Femur (tissue), 1 donor: Measurements from ENCODE around the gene TIPIN.
"Not testable (repeated sequence)": the region's sequence is repeated elsewhere in the genome, so short reads cannot be mapped to it uniquely, and the experiment has no call there.

Experiments used
- DNase-seq: peaks from one replicate; pipeline ENCODE4 v3.0.0-alpha.2; 2017

The TIPIN gene, protein sequence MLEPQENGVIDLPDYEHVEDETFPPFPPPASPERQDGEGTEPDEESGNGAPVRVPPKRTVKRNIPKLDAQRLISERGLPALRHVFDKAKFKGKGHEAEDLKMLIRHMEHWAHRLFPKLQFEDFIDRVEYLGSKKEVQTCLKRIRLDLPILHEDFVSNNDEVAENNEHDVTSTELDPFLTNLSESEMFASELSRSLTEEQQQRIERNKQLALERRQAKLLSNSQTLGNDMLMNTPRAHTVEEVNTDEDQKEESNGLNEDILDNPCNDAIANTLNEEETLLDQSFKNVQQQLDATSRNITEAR

GRCh38 chr15:66356359-66357236 is at the start of gene TIPIN:
Gene TIPIN, minus strand, starts transcription at chr15:66356685. Its CDS starts 3,738 bp downstream, at chr15:66352947.
- DNase-seq = peak; percentile 98

DNA sequence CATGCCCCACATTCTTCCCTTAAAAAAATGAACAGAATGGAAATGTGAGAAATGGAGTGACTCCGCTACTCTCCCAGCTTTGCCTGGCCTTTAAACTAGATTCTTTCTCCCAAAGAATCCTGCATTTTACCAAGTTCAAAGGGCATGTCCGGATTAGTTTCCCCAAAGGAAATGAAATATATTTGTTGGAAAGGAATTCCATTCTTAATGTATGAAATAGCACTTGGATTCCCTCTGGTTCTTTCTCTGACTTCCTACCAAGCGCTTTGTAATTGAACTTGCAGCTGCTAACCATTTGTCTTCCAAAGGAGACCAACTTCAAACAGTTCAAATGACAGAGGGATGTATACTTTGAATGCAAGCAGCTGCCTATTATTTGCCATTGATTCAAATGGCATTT is 49.1 kb upstream of the TIPIN start:
- DNase-seq = no peak

DNA sequence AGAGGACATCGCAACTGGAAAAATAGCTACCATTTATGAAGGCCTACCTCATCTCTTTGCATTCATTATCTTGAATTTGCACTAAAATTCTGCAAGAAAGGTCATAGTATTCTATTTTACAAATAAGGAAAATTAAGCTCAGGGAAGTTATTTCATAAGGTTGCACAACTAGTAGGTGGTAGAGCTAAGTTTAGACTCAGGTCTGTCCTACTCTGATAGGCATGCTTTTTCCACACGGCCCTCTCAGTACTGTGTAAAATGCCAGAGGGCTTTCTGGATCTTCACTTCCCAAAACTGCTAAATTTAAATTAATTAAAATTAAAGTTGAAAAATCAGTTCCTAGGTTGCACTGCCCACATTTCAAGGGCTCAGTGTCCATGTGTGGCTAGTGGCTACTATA is 48.5 kb upstream of the TIPIN start:
- no peak for DNase-seq

GRCh38 chr15:66404532-66404931 is 48.0 kb upstream of the TIPIN start:
- DNase-seq = no peak

GRCh38 chr15:66404122-66404521 is 47.6 kb upstream of the TIPIN start:
- no peak for DNase-seq

DNA sequence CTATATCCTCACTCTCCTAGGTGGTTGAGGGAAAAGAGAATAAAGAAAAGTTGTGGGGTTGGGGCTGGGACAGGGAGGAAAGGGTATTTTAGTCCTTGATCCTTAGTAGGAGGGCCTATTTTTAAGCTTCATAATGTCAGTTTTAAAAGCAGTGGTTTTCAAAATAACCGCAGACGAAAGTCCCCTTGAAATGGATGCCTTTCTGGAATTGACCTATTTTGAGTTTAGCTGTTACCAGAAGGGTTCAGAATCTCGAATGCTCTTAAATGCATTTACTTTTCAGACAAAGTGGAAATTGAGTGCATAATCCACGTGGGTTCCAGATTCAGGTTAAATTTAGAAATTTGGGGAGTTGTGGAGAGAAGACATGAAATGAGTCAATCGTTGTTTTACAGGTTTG is 46.8 kb upstream of the TIPIN start:
- no peak for DNase-seq

GRCh38 chr15:66402761-66403284 is 46.3 kb upstream of the TIPIN start:
- no peak for DNase-seq

DNA sequence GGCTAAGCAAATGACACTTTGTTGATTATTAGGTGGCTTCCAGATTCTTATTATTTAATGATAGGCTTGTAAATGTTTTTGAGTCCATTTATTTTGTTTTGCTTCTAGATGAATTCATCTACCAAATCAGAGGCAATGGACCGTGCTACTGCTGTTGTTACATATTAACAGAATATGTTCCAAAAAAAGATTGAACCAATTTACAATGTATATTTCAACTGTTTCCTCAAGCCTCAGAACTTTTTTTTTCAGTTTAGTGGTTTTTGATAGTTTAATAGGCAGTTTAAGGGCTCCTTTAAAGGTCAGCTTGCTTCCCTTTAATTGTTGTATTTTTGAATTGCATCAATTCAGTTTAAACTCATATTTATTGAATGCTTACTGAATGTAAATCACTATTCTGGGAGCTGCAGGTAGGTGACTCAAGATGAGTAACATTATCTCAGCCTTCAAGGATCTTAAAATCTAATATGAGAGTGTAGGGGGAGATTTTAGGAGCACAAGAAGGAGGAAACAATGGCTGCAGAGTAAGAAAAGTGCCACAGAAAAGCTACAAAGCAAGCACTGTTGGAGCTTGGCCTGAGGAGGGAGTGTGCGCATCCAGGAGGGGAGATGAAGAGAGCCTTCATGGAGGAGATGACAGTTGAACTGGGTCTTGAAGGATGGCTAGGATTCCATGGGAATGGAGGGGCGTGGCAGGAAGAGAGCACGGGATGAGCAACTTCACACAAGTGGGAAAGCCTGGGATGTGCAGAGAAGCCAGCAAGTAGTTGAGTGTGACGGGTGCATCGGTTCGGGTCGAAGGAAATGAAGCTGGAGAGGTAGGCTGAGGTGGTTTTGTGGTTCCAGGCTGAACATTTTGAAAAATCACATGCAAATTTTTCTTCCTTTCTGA is 44.9 kb upstream of the TIPIN start:
- no peak for DNase-seq

DNA sequence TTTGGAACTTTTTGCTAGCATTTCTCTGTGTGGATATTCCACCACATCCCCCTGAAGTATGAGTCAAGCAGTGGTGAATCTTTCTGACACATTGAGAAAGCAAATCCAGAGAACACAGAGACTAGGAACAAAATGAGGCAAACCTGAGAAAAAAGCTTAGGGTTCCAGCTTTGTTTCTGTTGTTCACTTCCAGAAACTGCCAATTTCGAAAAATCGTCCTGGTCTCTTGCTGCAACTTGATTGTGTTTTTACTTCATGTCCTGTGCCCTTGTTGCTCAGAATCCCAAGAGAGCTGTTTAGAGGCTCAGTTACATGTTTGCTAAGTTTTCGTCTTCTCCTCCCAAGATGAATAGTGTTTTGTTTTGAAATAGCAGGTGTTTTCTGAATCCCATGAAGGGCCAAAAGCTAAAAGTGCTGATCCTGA is 43.9 kb upstream of the TIPIN start:
- DNase-seq = no peak

GRCh38 chr15:66399276-66399675 is 42.8 kb upstream of the TIPIN start:
- no peak for DNase-seq

DNA sequence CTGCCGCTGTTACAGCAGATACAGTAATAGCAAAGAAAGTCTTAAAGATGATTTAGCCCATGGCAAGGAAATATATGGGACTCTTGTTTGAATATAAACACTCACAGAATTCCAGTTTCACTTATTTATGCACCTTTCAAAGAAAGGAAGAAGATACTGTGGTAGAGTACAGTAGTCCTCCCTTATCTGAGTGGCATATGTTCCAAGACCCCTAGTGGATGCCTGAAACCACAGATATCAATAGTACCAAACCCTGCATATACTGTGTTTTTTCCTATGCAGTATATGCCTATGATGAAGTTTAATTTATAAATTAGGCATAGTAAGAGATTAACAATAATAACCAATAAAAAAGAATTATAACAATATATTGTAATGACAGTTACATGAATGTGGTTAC is 38.4 kb upstream of the TIPIN start:
- DNase-seq = no peak

DNA sequence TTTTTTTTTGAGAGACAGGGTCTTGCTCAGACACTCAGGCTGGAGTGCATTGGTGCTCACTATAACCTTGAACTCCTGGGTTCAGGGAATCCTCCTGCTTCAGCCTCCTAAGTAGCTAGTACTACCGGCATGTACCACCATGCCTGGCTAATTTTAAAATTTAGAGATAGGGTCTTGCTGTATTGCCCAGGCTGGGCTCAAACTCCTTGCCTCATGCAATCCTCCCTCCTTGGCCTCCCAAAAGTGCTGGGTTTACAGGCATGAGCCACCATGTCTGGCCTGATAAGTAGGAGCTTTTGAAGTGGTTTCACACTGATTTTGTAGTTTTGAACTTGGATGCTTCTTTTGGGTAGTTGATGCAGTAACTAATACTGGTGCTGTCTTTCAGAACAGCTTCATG is 38.0 kb upstream of the TIPIN start:
- DNase-seq = no peak

GRCh38 chr15:66393037-66393436 is 36.6 kb upstream of the TIPIN start:
- not testable (repeated sequence) for DNase-seq

DNA sequence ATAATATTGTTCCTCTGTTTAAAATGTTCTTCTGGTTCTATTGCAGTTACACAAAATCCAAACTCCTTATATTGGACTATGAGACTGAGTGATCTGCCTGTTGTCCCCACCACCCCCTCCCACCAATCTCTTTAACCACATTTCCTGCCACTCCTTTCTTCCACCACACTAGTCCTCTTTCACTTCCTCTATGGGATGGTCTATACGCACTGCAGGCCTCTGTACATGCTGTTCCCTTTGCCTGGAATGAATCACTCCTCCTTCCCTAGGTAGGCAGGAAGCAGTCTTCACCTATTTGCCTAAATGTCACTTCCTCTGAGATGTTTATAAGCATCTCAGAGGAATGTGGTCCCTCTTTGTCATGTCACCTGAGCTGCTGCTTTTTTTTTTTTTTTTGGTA is 34.2 kb upstream of the TIPIN start:
- no peak for DNase-seq

- DNase-seq = no peak
Measured at GRCh38 chr15:66389859-66390381, 33.4 kb upstream of the TIPIN start.

DNA sequence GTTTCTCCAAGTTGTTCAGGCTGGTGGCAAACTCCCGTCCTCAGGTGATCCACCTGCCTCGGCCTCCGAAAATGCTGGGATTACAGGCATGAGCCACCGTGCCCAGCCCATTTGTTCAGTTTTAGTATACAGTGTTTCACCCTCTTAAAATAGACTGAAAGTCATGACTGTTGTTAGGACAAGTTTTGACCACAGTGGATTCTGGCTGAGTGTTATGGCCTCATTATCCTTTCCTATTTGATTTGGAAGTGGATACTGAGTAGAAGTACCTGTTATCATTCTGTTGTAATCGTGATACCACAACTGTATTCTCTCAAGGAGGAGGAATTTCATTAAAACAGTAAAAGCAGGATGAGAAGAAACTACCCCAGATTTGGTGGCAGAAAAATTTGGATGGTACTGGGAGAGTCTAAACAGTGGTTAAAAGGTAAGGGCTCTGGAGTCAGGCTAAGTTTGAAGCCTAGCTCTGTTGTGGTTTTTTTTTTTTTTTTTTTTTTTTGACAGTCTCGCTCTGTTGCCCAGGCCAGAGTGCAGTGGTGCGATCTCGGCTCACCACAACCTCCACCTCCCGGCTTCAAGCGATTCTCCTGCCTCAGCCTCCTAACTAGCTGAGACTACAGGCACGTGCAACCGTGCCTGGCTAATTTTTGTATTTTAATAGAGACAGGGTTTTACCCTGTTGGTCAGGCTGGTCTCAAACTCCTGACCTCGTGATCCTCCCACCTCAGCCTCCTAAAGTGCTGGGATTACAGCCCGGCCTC is 32.8 kb upstream of the TIPIN start:
- DNase-seq = no peak

DNA sequence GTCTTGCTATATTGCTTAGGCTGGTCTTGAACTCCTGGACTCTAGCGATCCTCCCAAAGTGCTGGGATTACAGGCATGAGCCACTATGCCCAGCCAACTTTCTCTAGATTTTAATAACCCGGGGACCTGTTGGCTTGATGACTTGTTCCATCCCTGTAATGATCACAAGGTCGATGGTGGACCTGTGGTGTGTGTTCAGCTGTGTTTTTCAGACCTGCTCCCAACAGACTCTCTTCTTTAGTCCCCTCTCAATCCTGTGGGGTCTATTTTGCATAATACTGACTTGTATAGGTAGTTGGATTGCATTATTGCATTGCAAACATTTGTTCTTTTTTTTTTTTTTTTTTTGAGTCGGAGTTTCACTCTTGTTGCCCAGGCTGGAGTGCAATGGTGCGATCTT is 32.1 kb upstream of the TIPIN start:
- DNase-seq = no peak

- DNase-seq = no peak
Measured at GRCh38 chr15:66388043-66388363, 31.5 kb upstream of the TIPIN start.

GRCh38 chr15:66387163-66388042 is 30.9 kb upstream of the TIPIN start:
- peak; percentile 71 for DNase-seq

GRCh38 chr15:66386204-66387123 is 30.0 kb upstream of the TIPIN start, which contains the start of gene MAP2K1:
Gene MAP2K1, plus strand, starts transcription at chr15:66386912. Its CDS starts 436 bp downstream, at chr15:66387348.
- DNase-seq = peak; percentile 99
